T-helper 2 cell treated with Interferon-gamma antibody and Interleukin-4, amounts not matched to agents 100 ng/mL and 5 ng/mL, for 36 hours (primary cell): ENCODE data around the gene DHPS. TPM values are rescaled to one million over a fixed set of nuclear protein-coding genes. Genes with fewer than 3 reads are reported as not detected.
"Not testable (repeated sequence)": the region's sequence is repeated elsewhere in the genome, so short reads cannot be mapped to it uniquely, and the experiment has no call there.

Experiments
- intact Hi-C: fragments of 100-400 bp; cut with micrococcal nuclease; formaldehyde crosslinking; loops from one replicate; pipeline ENCODE4 v1.15.1; 2023
- total RNA-seq: library from RNA; stranded (reverse); gene quantifications from 2 replicates; pipeline ENCODE4 v1.2.3, GENCODE V29; 2022

Gene DHPS
- total RNA-seq, 1 donor from 2014 or later = 94.8 TPM

GRCh38 chr19:12706332-12706718 is 24.6 kb upstream of the DHPS start:
- intact Hi-C loops = no loop called here

- intact Hi-C loops = no loop called here
Measured at GRCh38 chr19:12705654-12706331, 24.1 kb upstream of the DHPS start.

GRCh38 chr19:12705169-12705568 is 23.5 kb upstream of the DHPS start:
- intact Hi-C loops = no loop called here

- intact Hi-C loops = no loop called here
Measured at GRCh38 chr19:12703046-12703445, 21.4 kb upstream of the DHPS start.

- intact Hi-C loops = no loop called here
Measured at GRCh38 chr19:12701596-12702282, 20.1 kb upstream of the DHPS start.

- intact Hi-C loops = no loop called here
Measured at GRCh38 chr19:12698138-12698537, 16.5 kb upstream of the DHPS start.

- intact Hi-C loops = loop anchor here (2.0 kb wide), 1 partner anchor 17 kb away; the partner anchor contains the start of gene DHPS
Measured at GRCh38 chr19:12697425-12697824, 15.7 kb upstream of the DHPS start.

GRCh38 chr19:12696366-12697335 is 15.0 kb upstream of the DHPS start, which contains the start of gene FBXW9:
TSS of gene FBXW9 (minus strand) at chr19:12696631. CDS start at chr19:12696581, 50 bp downstream.
- intact Hi-C loops = loop anchor here (2.0 kb wide), 1 partner anchor 16 kb away; the partner anchor contains the start of gene DHPS

GRCh38 chr19:12695997-12696365 is 14.3 kb upstream of the DHPS start:
- intact Hi-C loops = loop anchor here (2.0 kb wide), 1 partner anchor 15 kb away; the partner anchor contains the start of gene DHPS

- intact Hi-C loops = no loop called here
Measured at GRCh38 chr19:12695514-12695913, 13.8 kb upstream of the DHPS start.

GRCh38 chr19:12695096-12695495 is 13.4 kb upstream of the DHPS start:
- intact Hi-C loops = no loop called here

- intact Hi-C loops = no loop called here
Measured at GRCh38 chr19:12694641-12695040, 13.0 kb upstream of the DHPS start.

- intact Hi-C loops = no loop called here
Measured at GRCh38 chr19:12692960-12693359, 11.3 kb upstream of the DHPS start.

- intact Hi-C loops = no loop called here
Measured at GRCh38 chr19:12689581-12690216, 8.0 kb upstream of the DHPS start.

GRCh38 chr19:12689012-12689411 is 7.3 kb upstream of the DHPS start:
- intact Hi-C loops = no loop called here

GRCh38 chr19:12687496-12688196 is 6.0 kb upstream of the DHPS start, which contains the start of gene GNG14:
TSS of gene GNG14 (plus strand) at chr19:12687998. CDS start at chr19:12688049, 51 bp downstream.
- intact Hi-C loops = no loop called here

GRCh38 chr19:12685831-12686230 is 4.2 kb upstream of the DHPS start:
- intact Hi-C loops = no loop called here

- intact Hi-C loops = loop anchor here (2.0 to 5.0 kb wide), 3 partner anchors 17 to 112 kb away; partner anchors contain the start of genes FBXW9, JUNB, ZNF490 and ZNF791
Measured at GRCh38 chr19:12680034-12680433, 1.6 kb downstream of the DHPS start.

GRCh38 chr19:12678039-12678438 is 3.6 kb downstream of the DHPS start:
- intact Hi-C loops = not testable (repeated sequence)

- intact Hi-C loops = loop anchor here (1.0 kb wide), 1 partner anchor 170 kb away; no protein-coding TSS in a partner anchor
Measured at GRCh38 chr19:12676928-12677327, 4.8 kb downstream of the DHPS start.
